ENCODE results near the gene PTDSS2. TPM values are rescaled to one million over a fixed set of nuclear protein-coding genes. Genes with fewer than 3 reads are reported as not detected.
"Not testable (repeated sequence)": the region's sequence is repeated elsewhere in the genome, so short reads cannot be mapped to it uniquely, and the experiment has no call there.

PTDSS2 gene
- total RNA-seq, 1 donor from 2014 or later, result 31.1 TPM

GRCh38 chr11:424232-424631 lies 25.8 kb upstream of the PTDSS2 start:
- no peaks in the 10 kb centered on the region for H3K9me3 ChIP-seq
- ATAC-seq (no peak), DNase-seq (no peak)
- no peaks in the 10 kb centered on the region for H3K36me3 ChIP-seq
- H3K27ac ChIP-seq, result no peak overlapping the region
- TF ChIP-seq CTCF (IDR thresholded peaks at IDR 0.05), result no peak
- intact Hi-C loops (cut with DNase I), result no loop called here
- no peak overlapping the region for H3K4me3 ChIP-seq
- H3K4me1 ChIP-seq, result no peaks in the 10 kb centered on the region
- no peaks in the 10 kb centered on the region for H3K27me3 ChIP-seq

- ATAC-seq; H3K36me3 ChIP-seq; DNase-seq; H3K27me3 ChIP-seq; H3K4me1 ChIP-seq; H3K9me3 ChIP-seq; intact Hi-C loops (cut with DNase I); H3K27ac ChIP-seq; H3K4me3 ChIP-seq: not testable (repeated sequence)
These were observed 25.3 kb upstream of the PTDSS2 start for GRCh38 chr11:424766-425165.

DNA sequence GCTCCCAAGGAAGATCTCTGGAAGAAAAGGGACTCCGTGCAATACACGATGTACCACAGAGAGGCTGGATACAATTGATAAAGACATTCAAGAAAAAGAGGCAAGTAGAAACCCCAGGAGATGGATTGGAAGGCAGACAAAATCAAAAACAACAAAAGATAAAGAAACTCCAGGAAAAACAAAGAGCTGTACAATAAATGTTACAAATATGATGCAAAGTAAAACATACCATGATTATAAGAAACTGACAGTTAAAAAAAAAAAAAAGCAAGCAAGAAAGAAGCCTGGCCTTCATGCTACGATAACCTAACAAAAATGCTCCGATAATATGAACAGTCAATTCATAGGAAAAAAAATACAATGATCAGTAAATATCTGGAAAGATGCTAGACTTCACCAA lies 24.8 kb upstream of the PTDSS2 start:
- Histone ChIP-seq H3K27ac (no peak overlapping the region), H3K27me3 (no peaks in the 10 kb centered on the region), H3K9me3 (no peaks in the 10 kb centered on the region), H3K4me3 (no peak overlapping the region), H3K36me3 (no peaks in the 10 kb centered on the region), H3K4me1 (no peaks in the 10 kb centered on the region)
- DNase-seq, result no peak
- ATAC-seq, result no peak
- intact Hi-C loops (cut with DNase I), result no loop called here
- no peak for TF ChIP-seq CTCF (IDR thresholded peaks at IDR 0.05)

DNA sequence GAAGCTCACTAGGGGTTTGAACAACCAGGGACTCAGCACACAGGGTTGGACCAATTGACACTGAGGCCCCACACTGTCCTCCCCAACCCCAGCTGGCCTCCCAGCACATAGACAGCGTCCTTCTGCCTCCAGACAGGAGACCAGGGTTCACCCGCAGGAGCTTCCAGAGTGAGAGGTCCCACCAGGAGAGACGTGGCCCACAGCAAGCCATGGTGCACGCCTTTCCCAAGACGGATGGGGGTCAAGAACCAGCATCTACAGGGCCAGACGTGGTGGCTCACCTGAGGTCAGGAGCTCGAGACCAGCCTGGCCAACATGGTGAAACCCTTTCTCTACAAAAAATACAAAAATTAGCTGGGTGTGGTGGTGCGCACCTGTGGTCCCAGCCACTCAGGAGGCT lies 23.2 kb upstream of the PTDSS2 start:
- no peak for TF ChIP-seq CTCF (IDR thresholded peaks at IDR 0.05)
- ATAC-seq (no peak), DNase-seq (no peak)
- Histone ChIP-seq H3K4me3 (no peak overlapping the region), H3K36me3 (no peaks in the 10 kb centered on the region), H3K9me3 (no peaks in the 10 kb centered on the region), H3K27me3 (no peaks in the 10 kb centered on the region), H3K27ac (no peak overlapping the region), H3K4me1 (no peaks in the 10 kb centered on the region)
- intact Hi-C loops (cut with DNase I), result no loop called here

- TF ChIP-seq CTCF (IDR thresholded peaks at IDR 0.05), result no peak
- Histone ChIP-seq H3K27me3 (no peaks in the 10 kb centered on the region), H3K36me3 (no peaks in the 10 kb centered on the region), H3K4me1 (no peaks in the 10 kb centered on the region), H3K9me3 (no peaks in the 10 kb centered on the region), H3K4me3 (no peak overlapping the region), H3K27ac (no peak overlapping the region)
- DNase-seq, result no peak
- peak; percentile 10 for ATAC-seq
- intact Hi-C loops (cut with DNase I), result no loop called here
These were observed 21.8 kb upstream of the PTDSS2 start for GRCh38 chr11:428295-428694.

DNA sequence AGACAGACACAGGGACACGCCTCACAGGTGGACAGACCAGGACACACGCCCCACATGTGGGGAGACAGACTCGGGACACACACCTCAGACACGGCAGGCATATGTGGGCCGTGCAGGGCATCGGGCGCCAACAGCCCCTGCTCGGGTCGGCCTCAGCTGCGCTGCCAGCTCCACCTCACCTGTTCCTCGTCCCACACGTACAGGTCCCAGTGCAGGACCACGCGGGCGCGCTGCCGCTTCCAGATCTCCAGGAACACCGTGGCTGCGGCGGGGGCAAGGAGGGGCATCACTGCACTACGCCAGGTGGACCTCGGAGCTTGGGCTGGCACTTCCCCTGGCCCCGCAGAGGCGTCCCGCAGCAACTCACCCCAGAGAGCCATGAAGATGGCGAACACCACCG lies 20.7 kb upstream of the PTDSS2 start:
- intact Hi-C loops (cut with DNase I), result no loop called here
- no peak for DNase-seq

More for the DNA sequence above, 20.7 kb upstream of the PTDSS2 start:
- Histone ChIP-seq H3K4me1 (no peaks in the 10 kb centered on the region), H3K27ac (no peak overlapping the region), H3K36me3 (no peaks in the 10 kb centered on the region), H3K9me3 (no peaks in the 10 kb centered on the region), H3K27me3 (no peaks in the 10 kb centered on the region), H3K4me3 (no peak overlapping the region)
- TF ChIP-seq CTCF (IDR thresholded peaks at IDR 0.05), result no peak
- no peak for ATAC-seq
